Parathyroid adenoma (tissue), 2 donors: ENCODE measurements around the gene WNT8A.
A peak's percentile ranks its signal among the peaks of the same experiment; 100 is the strongest.
"Not testable (repeated sequence)": the region's sequence is repeated elsewhere in the genome, so short reads cannot be mapped to it uniquely, and the experiment has no call there.

Experiments used
- H2AFZ ChIP-seq: fragments of 300-600 bp; sonication (generic); one replicate; pipeline ENCODE4 v1.7.0; 2017; ENCODE audit warnings: antibody characterized with exemption, mild to moderate bottlenecking
- H3K27ac ChIP-seq: fragments of 300-600 bp; sonication (generic); one replicate; pipeline ENCODE4 v1.7.0; 2017
- H3K27me3 ChIP-seq: fragments of 300-600 bp; sonication (generic); one replicate; pipeline ENCODE4 v1.7.0; 2017; ENCODE audit warnings: low read length; ENCODE audit not compliant: control insufficient read depth, insufficient read depth
- H3K36me3 ChIP-seq: fragments of 300-600 bp; sonication (generic); one replicate; pipeline ENCODE4 v1.7.0; 2017; ENCODE audit warnings: low read length; ENCODE audit not compliant: control insufficient read depth, insufficient read depth
- H3K4me1 ChIP-seq: fragments of 300-600 bp; sonication (generic); one replicate; pipeline ENCODE4 v1.7.0; 2017; ENCODE audit warnings: control low read depth
- H3K4me2 ChIP-seq: fragments of 300-600 bp; sonication (generic); one replicate; pipeline ENCODE4 v1.7.0; 2017; ENCODE audit warnings: low read length
- H3K4me3 ChIP-seq: fragments of 300-600 bp; sonication (generic); one replicate; pipeline ENCODE4 v1.7.0; 2017; ENCODE audit warnings: low read depth, low read length
- H3K79me2 ChIP-seq: fragments of 300-600 bp; sonication (generic); one replicate; pipeline ENCODE4 v1.7.0; 2017; ENCODE audit warnings: control low read depth
- H3K9ac ChIP-seq: fragments of 300-600 bp; sonication (generic); one replicate; pipeline ENCODE4 v1.7.0; 2017; ENCODE audit warnings: mild to moderate bottlenecking
- H3K9me3 ChIP-seq: fragments of 300-600 bp; sonication (generic); one replicate; pipeline ENCODE4 v1.7.0; 2017; ENCODE audit warnings: low read length; ENCODE audit not compliant: control insufficient read depth
- TF ChIP-seq, protein P1 (sequence below): fragments of 300-600 bp; sonication (generic); IDR thresholded peaks from one replicate; pipeline ENCODE4 v1.7.0; 2017; ENCODE audit warnings: antibody characterized with exemption, mild to moderate bottlenecking
- donor health status: primary hyperparathyroidism.

WNT8A gene

DNA sequence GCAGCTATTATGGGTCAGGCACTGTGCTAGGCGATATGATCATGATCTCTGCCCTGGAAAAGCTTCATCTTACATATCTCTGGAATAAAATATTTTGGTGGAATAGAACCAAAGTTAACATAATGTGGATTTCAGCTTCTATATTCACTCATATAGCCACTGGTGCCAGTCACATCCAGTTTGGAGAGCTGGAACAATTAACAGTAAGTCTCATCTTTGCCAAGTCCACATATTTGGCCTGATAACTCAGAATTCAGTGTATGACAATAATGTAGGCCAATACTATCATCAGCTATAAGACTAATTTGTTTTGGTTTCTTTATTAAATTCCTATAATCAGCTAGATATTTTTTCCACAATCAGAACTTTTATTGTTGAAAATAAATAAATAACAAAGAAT is 45.0 kb upstream of the WNT8A start:
- Histone ChIP-seq H3K27me3 (no peaks in the 10 kb centered on the region), H2AFZ (no peak overlapping the region), H3K9me3 (no peaks in the 10 kb centered on the region), H3K36me3 (no peaks in the 10 kb centered on the region), H3K9ac (no peak overlapping the region), H3K27ac (no peak overlapping the region), H3K4me3 (no peak overlapping the region), H3K4me2 (no peak overlapping the region), H3K4me1 (peaks cover under 1% of the 10 kb centered on the region), H3K79me2 (no peaks in the 10 kb centered on the region)
- TF ChIP-seq, protein P1, sequence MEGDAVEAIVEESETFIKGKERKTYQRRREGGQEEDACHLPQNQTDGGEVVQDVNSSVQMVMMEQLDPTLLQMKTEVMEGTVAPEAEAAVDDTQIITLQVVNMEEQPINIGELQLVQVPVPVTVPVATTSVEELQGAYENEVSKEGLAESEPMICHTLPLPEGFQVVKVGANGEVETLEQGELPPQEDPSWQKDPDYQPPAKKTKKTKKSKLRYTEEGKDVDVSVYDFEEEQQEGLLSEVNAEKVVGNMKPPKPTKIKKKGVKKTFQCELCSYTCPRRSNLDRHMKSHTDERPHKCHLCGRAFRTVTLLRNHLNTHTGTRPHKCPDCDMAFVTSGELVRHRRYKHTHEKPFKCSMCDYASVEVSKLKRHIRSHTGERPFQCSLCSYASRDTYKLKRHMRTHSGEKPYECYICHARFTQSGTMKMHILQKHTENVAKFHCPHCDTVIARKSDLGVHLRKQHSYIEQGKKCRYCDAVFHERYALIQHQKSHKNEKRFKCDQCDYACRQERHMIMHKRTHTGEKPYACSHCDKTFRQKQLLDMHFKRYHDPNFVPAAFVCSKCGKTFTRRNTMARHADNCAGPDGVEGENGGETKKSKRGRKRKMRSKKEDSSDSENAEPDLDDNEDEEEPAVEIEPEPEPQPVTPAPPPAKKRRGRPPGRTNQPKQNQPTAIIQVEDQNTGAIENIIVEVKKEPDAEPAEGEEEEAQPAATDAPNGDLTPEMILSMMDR, result no peak

DNA sequence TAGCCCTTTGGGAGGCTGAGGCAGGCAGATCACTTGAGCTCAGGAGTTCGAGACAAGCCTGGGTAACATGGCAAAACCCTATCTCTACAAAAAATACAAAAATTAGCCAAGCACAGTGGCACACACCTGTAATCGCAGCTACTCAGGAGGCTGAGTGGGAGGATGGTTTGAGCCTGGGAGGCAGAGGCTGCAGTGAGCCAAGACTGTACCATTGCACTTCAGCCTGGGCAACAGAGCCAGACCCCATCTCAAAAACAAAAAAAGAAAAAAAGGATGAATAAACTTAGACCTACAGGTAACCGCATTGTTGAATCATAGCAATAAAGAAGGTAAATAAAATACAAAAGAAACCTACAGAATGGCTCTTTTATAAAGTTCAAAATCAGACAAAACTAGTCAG is 38.5 kb upstream of the WNT8A start:
- not testable (repeated sequence) for H3K79me2 ChIP-seq, H3K4me3 ChIP-seq, H3K36me3 ChIP-seq, H3K9ac ChIP-seq, H2AFZ ChIP-seq, H3K27me3 ChIP-seq, H3K9me3 ChIP-seq, H3K4me2 ChIP-seq, H3K4me1 ChIP-seq, H3K27ac ChIP-seq

DNA sequence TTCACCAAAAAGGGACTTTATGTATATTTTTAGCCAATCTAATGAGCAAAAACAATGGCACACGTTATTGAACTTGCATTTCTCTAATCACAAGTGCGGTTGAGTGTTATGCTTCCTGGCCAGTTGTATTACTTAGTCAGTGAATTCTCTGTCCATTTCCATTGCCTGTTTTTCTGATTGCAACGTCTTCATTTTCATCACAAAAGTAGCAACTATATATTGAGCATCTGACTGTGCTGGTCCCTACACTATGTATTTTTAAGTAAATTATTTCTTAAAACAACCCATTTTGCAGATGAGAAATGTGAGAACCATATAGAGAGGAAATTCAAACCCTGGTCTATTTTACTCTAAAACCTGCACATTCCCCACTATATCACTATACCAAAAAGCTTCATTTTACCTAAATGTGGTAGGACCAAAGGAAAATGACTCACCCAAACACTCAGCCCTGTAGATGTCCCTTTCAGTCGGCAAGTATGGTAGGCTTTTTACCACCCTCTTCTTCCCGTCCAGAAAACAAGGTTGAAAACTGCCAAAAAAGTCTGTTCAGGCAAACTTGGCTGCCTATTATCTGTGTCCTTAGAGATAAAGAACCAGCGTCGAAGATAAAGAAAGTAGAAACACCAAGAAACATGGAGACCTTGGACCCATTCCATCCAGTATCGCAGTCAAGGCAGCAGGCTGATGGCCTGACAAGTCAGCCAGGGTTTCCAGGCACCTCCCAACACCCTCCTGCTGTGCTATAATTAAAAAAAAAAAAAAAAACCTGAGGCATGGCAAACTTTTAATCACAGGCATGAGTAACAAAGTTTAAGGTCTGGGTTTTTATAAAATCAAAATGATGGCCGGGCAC is 32.2 kb upstream of the WNT8A start:
- Histone ChIP-seq H3K36me3 (no peaks in the 10 kb centered on the region), H3K4me3 (no peak overlapping the region), H3K4me1 (no peaks in the 10 kb centered on the region), H3K27ac (no peak overlapping the region), H3K4me2 (no peak overlapping the region), H3K79me2 (no peaks in the 10 kb centered on the region), H3K9ac (no peak overlapping the region), H3K27me3 (no peaks in the 10 kb centered on the region), H3K9me3 (no peaks in the 10 kb centered on the region), H2AFZ (no peak overlapping the region)
- TF ChIP-seq, protein P1, result no peak

DNA sequence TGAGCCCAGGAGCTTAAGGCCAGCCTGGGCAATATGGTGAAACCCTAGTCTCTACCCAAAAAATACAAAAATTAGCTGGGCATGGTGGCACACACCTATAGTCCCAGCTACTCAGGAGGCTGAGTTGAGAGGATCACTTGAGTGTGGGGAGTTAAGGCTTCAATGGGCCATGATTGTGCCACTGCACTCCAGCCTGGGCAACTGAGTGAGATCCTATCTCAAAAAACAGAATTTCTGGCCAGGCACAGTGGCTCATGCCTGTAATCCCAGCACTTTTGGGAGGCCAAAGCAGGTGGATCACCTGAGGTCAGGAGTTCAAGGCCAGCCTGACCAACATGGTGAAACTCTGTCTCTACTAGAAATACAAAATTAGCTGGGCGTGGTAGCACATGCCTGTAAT is 31.1 kb upstream of the WNT8A start:
- H3K4me3 ChIP-seq, H3K27ac ChIP-seq, H2AFZ ChIP-seq, H3K79me2 ChIP-seq, H3K9me3 ChIP-seq, H3K4me2 ChIP-seq, H3K36me3 ChIP-seq, H3K27me3 ChIP-seq, H3K9ac ChIP-seq, H3K4me1 ChIP-seq: not testable (repeated sequence)

DNA sequence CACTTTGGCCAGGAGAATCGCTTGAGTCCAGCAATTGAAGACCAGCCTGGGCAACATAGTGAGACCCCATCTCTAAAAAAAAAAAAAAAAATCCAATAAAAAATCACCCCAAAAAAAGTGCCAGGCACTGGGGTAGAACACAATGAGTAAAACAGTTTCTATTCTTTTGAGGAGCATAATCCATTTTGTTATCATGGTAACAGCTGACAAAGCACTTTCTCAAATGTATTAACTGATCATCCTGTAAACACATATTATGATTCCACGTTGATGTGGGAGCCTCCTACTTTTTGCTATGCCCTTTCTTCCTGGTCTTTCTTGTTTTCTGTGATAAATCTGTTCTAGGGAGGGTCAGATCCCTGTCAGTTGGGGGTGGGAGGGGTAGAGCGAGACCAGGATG is 30.3 kb upstream of the WNT8A start:
- Histone ChIP-seq H3K4me3 (no peak overlapping the region), H3K27ac (no peak overlapping the region), H3K9ac (no peak overlapping the region), H3K36me3 (no peaks in the 10 kb centered on the region), H2AFZ (no peak overlapping the region), H3K27me3 (no peaks in the 10 kb centered on the region), H3K9me3 (no peaks in the 10 kb centered on the region), H3K4me1 (no peaks in the 10 kb centered on the region), H3K4me2 (no peak overlapping the region), H3K79me2 (no peaks in the 10 kb centered on the region)
- TF ChIP-seq, protein P1, result no peak

DNA sequence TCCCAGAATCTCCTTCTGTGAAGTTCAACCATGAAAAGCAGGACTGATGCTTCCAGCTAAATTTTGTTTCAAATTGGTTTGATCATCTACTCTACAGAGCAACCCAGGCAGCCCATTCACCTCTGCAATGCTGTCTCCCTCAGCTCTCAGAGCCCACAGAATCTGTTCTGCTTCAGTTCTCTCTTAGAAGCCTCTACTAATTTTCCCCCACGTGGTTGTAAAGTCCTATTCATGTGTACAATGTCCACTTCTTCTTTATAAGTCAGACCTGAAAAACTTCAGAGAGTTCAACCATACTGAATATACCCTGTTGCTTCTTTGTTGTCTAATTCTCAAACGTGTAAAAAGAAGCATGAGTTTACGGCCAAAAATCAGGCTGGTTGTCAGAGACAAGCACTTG is 29.6 kb upstream of the WNT8A start:
- no peak overlapping the region for H3K4me2 ChIP-seq
- no peaks in the 10 kb centered on the region for H3K4me1 ChIP-seq
- H2AFZ ChIP-seq, result peak overlapping the region; percentile 84
- no peak overlapping the region for H3K27ac ChIP-seq
- no peak overlapping the region for H3K9ac ChIP-seq
- TF ChIP-seq, protein P1, result no peak
- H3K4me3 ChIP-seq, result no peak overlapping the region
- no peaks in the 10 kb centered on the region for H3K79me2 ChIP-seq
- no peaks in the 10 kb centered on the region for H3K9me3 ChIP-seq
- H3K36me3 ChIP-seq, result no peaks in the 10 kb centered on the region
- H3K27me3 ChIP-seq, result no peaks in the 10 kb centered on the region
